Epidermal melanocyte (primary cell): ENCODE data around the gene KYNU.
"Not testable (repeated sequence)": the region's sequence is repeated elsewhere in the genome, so short reads cannot be mapped to it uniquely, and the experiment has no call there.

Experiments used
- DNase-seq: peaks from one replicate; pipeline ENCODE4 v3.0.0; 2011; ENCODE audit warnings: low spot score; ENCODE audit not compliant: insufficient read length

Gene KYNU

DNA sequence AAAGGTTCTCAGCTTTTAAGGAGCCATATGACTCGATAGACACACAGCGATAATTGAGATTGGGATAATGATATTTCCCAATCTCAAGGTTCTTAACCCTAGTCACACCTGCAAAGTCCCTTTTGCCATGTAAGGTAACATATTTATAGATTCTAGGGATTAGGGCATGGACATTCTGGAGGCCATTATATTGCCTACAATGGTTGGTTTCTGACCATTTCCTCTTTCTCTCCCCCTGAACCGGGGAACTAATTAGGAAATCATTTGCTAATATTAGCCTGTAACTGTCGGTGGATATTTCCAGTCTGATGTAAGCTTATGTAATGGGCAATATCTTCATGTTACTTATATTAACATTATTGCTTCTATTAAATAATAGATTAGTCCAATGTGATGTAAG is 210.9 kb downstream of the KYNU start:
- DNase-seq: no peak

DNA sequence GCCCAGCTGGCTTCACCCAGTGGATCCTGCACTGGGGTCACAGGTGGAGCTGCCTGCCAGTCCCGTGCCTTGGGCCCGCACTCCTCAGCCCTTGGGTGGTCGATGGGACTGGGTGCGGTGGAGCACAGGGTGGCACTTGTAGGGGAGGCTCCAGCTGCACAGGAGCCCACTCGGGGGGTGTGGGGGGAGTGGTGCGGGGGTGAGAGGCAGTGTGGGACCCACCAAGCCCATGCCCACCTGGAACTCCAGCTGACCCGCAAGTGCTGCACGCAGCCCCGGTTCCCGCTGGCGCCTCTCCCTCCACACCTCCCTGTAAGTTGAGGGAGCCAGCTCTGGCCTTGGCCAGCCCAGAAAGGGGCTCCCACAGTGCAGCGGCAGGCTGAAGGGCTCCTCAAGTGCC is 212.1 kb downstream of the KYNU start:
- DNase-seq: not testable (repeated sequence)
